ENCODE data around the gene ADAMTS17.

DNA sequence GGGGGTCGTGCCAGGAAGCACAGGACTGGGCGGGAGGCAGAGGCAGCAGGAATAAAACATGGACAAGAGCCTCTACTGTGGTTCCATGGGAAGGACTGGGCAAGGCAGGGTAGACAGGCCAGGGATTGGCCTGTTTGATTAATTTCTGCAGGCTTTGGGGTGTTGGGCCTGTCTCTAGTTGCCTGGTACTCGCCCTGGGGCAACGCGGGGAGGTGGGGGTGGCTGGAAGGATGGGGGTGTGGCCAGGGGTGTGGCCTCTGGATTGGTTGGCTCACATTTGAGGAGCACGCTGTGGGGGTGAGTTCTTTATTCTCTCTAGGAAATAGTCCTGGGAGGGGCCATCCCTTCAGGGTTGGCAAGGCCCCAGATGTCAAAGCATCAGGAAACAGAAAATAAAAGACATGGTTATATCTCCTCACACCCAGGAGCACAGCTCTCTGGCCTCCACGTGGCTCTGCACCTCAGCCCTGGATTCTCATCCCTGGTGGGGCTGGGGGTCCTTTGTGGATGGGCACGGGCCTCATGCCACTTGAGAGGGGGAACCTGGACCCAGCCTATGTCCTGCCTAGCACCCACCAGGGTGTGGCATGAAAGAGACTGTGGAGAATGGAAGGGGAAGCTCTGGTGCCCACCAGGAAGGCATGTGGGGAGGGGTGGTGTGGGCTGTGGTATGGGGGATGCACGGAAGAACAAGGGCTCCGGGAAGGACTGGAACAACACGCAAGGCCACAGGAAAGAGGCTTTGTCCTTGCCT lies 385.6 kb downstream of the ADAMTS17 start:
- no peak for TF ChIP-seq POLR2A (IDR thresholded peaks at IDR 0.05)
- TF ChIP-seq, protein P1, sequence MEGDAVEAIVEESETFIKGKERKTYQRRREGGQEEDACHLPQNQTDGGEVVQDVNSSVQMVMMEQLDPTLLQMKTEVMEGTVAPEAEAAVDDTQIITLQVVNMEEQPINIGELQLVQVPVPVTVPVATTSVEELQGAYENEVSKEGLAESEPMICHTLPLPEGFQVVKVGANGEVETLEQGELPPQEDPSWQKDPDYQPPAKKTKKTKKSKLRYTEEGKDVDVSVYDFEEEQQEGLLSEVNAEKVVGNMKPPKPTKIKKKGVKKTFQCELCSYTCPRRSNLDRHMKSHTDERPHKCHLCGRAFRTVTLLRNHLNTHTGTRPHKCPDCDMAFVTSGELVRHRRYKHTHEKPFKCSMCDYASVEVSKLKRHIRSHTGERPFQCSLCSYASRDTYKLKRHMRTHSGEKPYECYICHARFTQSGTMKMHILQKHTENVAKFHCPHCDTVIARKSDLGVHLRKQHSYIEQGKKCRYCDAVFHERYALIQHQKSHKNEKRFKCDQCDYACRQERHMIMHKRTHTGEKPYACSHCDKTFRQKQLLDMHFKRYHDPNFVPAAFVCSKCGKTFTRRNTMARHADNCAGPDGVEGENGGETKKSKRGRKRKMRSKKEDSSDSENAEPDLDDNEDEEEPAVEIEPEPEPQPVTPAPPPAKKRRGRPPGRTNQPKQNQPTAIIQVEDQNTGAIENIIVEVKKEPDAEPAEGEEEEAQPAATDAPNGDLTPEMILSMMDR (IDR thresholded peaks at IDR 0.05) = no peak
